ENCODE data around the gene CALCR. TPM values are rescaled to one million over a fixed set of nuclear protein-coding genes. Genes with fewer than 3 reads are reported as not detected.

The CALCR gene
- total RNA-seq, 3 donors from 2014 or later: 0.15 to 0.80 (median 0.66) TPM

- no peak for TF ChIP-seq POLR2AphosphoS5 (IDR thresholded peaks at IDR 0.05)
- no peak for TF ChIP-seq CTCF (IDR thresholded peaks at IDR 0.05)
- TF ChIP-seq POLR2A (IDR thresholded peaks at IDR 0.05): no peak
- H3K36me3 ChIP-seq: no peaks in the 10 kb centered on the region
- no peak overlapping the region for H3K27ac ChIP-seq
- H3K4me3 ChIP-seq: no peak overlapping the region
- intact Hi-C loops (cut with DNase I; ENCODE audit: low total_unique reads): no loop called here
- no peaks in the 10 kb centered on the region for H3K27me3 ChIP-seq
- H3K9me3 ChIP-seq: no peaks in the 10 kb centered on the region
- DNase-seq (ENCODE audit: low spot score in 2 of 2): no peak
- no peaks in the 10 kb centered on the region for H3K4me1 ChIP-seq
These were observed 192.2 kb downstream of the CALCR start for GRCh38 chr7:93382362-93382761.

DNA sequence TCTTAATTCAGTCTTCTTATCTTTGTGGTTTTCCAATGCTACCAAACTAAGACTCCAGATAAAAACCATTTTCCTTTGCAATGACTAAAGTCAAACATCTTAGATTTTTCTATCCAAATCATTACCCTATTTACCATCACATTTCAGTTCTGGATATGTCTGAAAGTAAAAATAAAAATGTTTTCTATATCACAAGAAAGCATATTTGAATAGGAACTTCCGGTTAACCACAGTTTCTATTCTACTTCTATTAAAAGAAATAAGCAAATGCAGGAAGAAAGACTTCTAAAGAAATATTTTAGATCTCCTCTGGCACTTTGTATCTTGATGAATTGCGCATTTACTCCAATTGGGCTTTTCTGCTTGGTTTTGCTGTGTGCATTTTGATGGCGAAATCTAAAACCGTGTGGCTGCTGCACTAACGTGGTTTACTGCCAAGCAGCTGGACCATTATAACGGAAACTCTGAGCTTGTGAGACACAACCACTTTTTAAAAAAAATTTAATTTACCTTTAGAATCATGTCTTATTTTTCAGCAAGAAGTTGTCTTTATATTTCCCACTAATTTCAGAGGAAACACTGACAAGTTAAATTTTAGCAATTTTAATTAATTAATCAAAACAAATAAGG is 196.3 kb downstream of the CALCR start:
- Histone ChIP-seq H3K9me3 (no peaks in the 10 kb centered on the region), H3K4me3 (no peak overlapping the region), H3K36me3 (no peaks in the 10 kb centered on the region), H3K27me3 (no peaks in the 10 kb centered on the region), H3K27ac (no peak overlapping the region), H3K4me1 (no peaks in the 10 kb centered on the region)
- intact Hi-C loops (cut with DNase I; ENCODE audit: low total_unique reads): no loop called here
- TF ChIP-seq CTCF (IDR thresholded peaks at IDR 0.05) (no peak), POLR2AphosphoS5 (IDR thresholded peaks at IDR 0.05) (no peak), POLR2A (IDR thresholded peaks at IDR 0.05) (no peak)
- no peak for DNase-seq (ENCODE audit: low spot score in 2 of 2)

GRCh38 chr7:93375603-93376002 is 198.9 kb downstream of the CALCR start:
- no peak for DNase-seq (ENCODE audit: low spot score in 2 of 2)
- TF ChIP-seq CTCF (IDR thresholded peaks at IDR 0.05): no peak
- no peak for TF ChIP-seq POLR2A (IDR thresholded peaks at IDR 0.05)
- TF ChIP-seq POLR2AphosphoS5 (IDR thresholded peaks at IDR 0.05): no peak
- Histone ChIP-seq H3K9me3 (no peaks in the 10 kb centered on the region), H3K4me3 (no peak overlapping the region), H3K36me3 (no peaks in the 10 kb centered on the region), H3K27ac (no peak overlapping the region), H3K27me3 (no peaks in the 10 kb centered on the region), H3K4me1 (no peaks in the 10 kb centered on the region)
- intact Hi-C loops (cut with DNase I; ENCODE audit: low total_unique reads): no loop called here

Measured in breast epithelium (tissue), 4 donors.